H1 (cell line): ENCODE results near the gene MKLN1. TPM values are rescaled to one million over a fixed set of nuclear protein-coding genes. Genes with fewer than 3 reads are reported as not detected.

Experiments
- CTCF ChIA-PET: fragments of 300-600 bp; sonication (Branson Sonifier 250); formaldehyde crosslinking; loops from one replicate; lab custom pipeline; 2021; ENCODE audit not compliant: partially characterized antibody; lab: Charles Lee
- POLR2A ChIA-PET: fragments of 300-600 bp; sonication (Branson Sonifier 250); formaldehyde crosslinking; loops from one replicate; lab custom pipeline; 2021; ENCODE audit warnings: inconsistent platforms; ENCODE audit not compliant: partially characterized antibody; lab: Charles Lee
- DNase-seq, 2 experiments: peaks; one replicate each; pipeline versions ENCODE4 v3.0.0 to v3.0.0-alpha.2; 2010 to 2022; ENCODE audit warnings: low spot score in 2 of 2, low read depth in 1 of 2, mixed read lengths in 1 of 2
- FAIRE-seq: peaks from 2 replicates; lab custom pipeline; 2011; peaks lifted over from hg19 to GRCh38; lab: Jason Lieb, UNC
- H2AFZ ChIP-seq: 2 replicates; pipeline ENCODE4 v1.8.1; 2012; ENCODE audit warnings: low read length, inconsistent platforms
- H2AK5ac ChIP-seq: 2 replicates; pipeline ENCODE4 v1.6.1; 2013; ENCODE audit warnings: low read depth, low read length
- H2BK120ac ChIP-seq: replicated peaks from 2 replicates; pipeline ENCODE3; 2013; ENCODE audit warnings: low read depth, low read length, inconsistent platforms
- H2BK12ac ChIP-seq: 2 replicates; pipeline ENCODE4 v1.6.1; 2013; ENCODE audit warnings: low read depth, low read length
- H2BK15ac ChIP-seq: 2 replicates; pipeline ENCODE4 v1.6.1; 2013; ENCODE audit warnings: low read length
- H2BK20ac ChIP-seq: 2 replicates; pipeline ENCODE4 v1.6.1; 2013; ENCODE audit warnings: low read length
- H2BK5ac ChIP-seq: 2 replicates; pipeline ENCODE4 v1.6.1; 2013; ENCODE audit warnings: low read depth, low read length
- H3K14ac ChIP-seq: 2 replicates; pipeline ENCODE4 v1.6.1; 2013; ENCODE audit warnings: inconsistent platforms; ENCODE audit not compliant: insufficient read length
- H3K18ac ChIP-seq: 2 replicates; pipeline ENCODE4 v1.6.1; 2013; ENCODE audit warnings: low read length; ENCODE audit errors: extremely low read depth
- H3K23ac ChIP-seq: 2 replicates; pipeline ENCODE4 v1.6.1; 2013; ENCODE audit warnings: inconsistent platforms; ENCODE audit not compliant: insufficient read length
- H3K23me2 ChIP-seq: 2 replicates; pipeline ENCODE4 v1.6.1; 2013; ENCODE audit warnings: low read depth, low read length
- H3K27ac ChIP-seq: 2 replicates; pipeline ENCODE4 v1.6.1; 2011; ENCODE audit warnings: low read depth, low read length, inconsistent platforms
- H3K27me3 ChIP-seq, 4 experiments: replicated peaks in 1 of 4; 1 replicate in 1 of 4; 2 replicates in 3 of 4; pipeline versions ENCODE4 v1.6.1 to v1.8.1; 2011 to 2013; ENCODE audit warnings: low read length in 3 of 4, mild to moderate bottlenecking in 3 of 4, inconsistent platforms in 2 of 4, mixed read lengths in 2 of 4, moderate library complexity in 1 of 4; ENCODE audit not compliant: control insufficient read depth in 3 of 4, insufficient read depth in 3 of 4; ENCODE audit errors: extremely low read depth in 1 of 4
- H3K36me3 ChIP-seq, 4 experiments: 2 replicates each; pipeline versions ENCODE4 v1.6.1 to v1.8.1; 2011 to 2013; ENCODE audit warnings: mild to moderate bottlenecking in 4 of 4, low read length in 3 of 4, moderate library complexity in 2 of 4, control low read depth in 1 of 4, inconsistent platforms in 1 of 4; ENCODE audit not compliant: insufficient read depth in 4 of 4, control insufficient read depth in 2 of 4
- H3K4ac ChIP-seq: replicated peaks from 2 replicates; pipeline ENCODE3; 2013; ENCODE audit warnings: low read length, low read depth, mixed read lengths, inconsistent platforms; ENCODE audit not compliant: insufficient read length
- H3K4me1 ChIP-seq, 4 experiments: replicated peaks in 1 of 4; 1 replicate in 1 of 4; 2 replicates in 3 of 4; pipeline versions ENCODE4 v1.6.1 to v1.8.1; 2011 to 2013; ENCODE audit warnings: low read length in 3 of 4, inconsistent platforms in 2 of 4, mixed read lengths in 1 of 4; ENCODE audit not compliant: insufficient read depth in 4 of 4, control insufficient read depth in 3 of 4
- H3K4me2 ChIP-seq, 2 experiments: 2 replicates each; pipeline versions ENCODE4 v1.6.1 to v1.8.1; 2011 to 2013; ENCODE audit warnings: low read depth in 2 of 2, low read length in 2 of 2, control low read depth in 1 of 2, inconsistent platforms in 1 of 2, mild to moderate bottlenecking in 1 of 2; ENCODE audit not compliant: insufficient read depth in 1 of 2
- H3K4me3 ChIP-seq, 4 experiments: fragments of 200-600, 300-600 bp in 1 of 4; sonication (generic), shearing (Covaris generic), sonication (Bioruptor Twin) in 1 of 4; 2 replicates each; pipeline versions ENCODE4 v1.5.1 to v1.8.1; 2011 to 2016; ENCODE audit warnings: low read length in 4 of 4, low read depth in 3 of 4, control low read depth in 2 of 4, inconsistent platforms in 2 of 4, mild to moderate bottlenecking in 2 of 4, mixed read lengths in 1 of 4, moderate library complexity in 1 of 4; ENCODE audit not compliant: insufficient read depth in 2 of 4; ENCODE audit errors: extremely low read depth in 1 of 4
- H3K56ac ChIP-seq: replicated peaks from 2 replicates; pipeline ENCODE3; 2013; ENCODE audit warnings: low read depth, mild to moderate bottlenecking, mixed read lengths, low read length, inconsistent platforms; ENCODE audit not compliant: insufficient read length
- H3K79me1 ChIP-seq: 2 replicates; pipeline ENCODE4 v1.6.1; 2013; ENCODE audit warnings: low read depth, low read length, control low read depth
- H3K79me2 ChIP-seq, 2 experiments: 2 replicates each; pipeline versions ENCODE4 v1.6.1 to v1.8.1; 2012 to 2013; ENCODE audit warnings: low read length in 2 of 2, mild to moderate bottlenecking in 2 of 2, inconsistent platforms in 1 of 2; ENCODE audit not compliant: insufficient read depth in 2 of 2, control insufficient read depth in 1 of 2
- H3K9ac ChIP-seq, 4 experiments: replicated peaks in 1 of 4; 1 replicate in 1 of 4; 2 replicates in 3 of 4; pipeline versions ENCODE4 v1.6.1 to v1.8.1; 2011 to 2013; ENCODE audit warnings: low read depth in 3 of 4, low read length in 3 of 4, control low read depth in 2 of 4, mild to moderate bottlenecking in 2 of 4, moderate library complexity in 2 of 4, inconsistent platforms in 1 of 4; ENCODE audit errors: extremely low read depth in 1 of 4
- H3K9me3 ChIP-seq, 2 experiments: 2 replicates each; pipeline versions ENCODE4 v1.6.1 to v1.8.1; 2012 to 2013; ENCODE audit warnings: mild to moderate bottlenecking in 2 of 2, moderate library complexity in 2 of 2, control low read depth in 1 of 2, inconsistent platforms in 1 of 2, low read depth in 1 of 2, low read length in 1 of 2, mixed read lengths in 1 of 2; ENCODE audit not compliant: insufficient read depth in 2 of 2
- H4K20me1 ChIP-seq, 2 experiments: replicated peaks in 1 of 2; 2 replicates each; pipeline versions ENCODE3 to v1.8.1; 2011 to 2013; ENCODE audit warnings: inconsistent platforms in 2 of 2, low read length in 2 of 2, mild to moderate bottlenecking in 1 of 2; ENCODE audit not compliant: insufficient read depth in 2 of 2, control insufficient read depth in 1 of 2
- H4K5ac ChIP-seq: 2 replicates; pipeline ENCODE4 v1.6.1; 2013; ENCODE audit warnings: low read length, low read depth, mixed read lengths, inconsistent platforms; ENCODE audit not compliant: insufficient read length
- H4K8ac ChIP-seq: 2 replicates; pipeline ENCODE4 v1.8.0; 2013; ENCODE audit warnings: mild to moderate bottlenecking, moderate library complexity, low read length, inconsistent platforms; ENCODE audit not compliant: insufficient read depth; ENCODE audit errors: extremely low read depth
- H4K91ac ChIP-seq: replicated peaks from 2 replicates; pipeline ENCODE3; 2013; ENCODE audit warnings: low read length, mixed read lengths, inconsistent platforms; ENCODE audit not compliant: insufficient read length
- BCL11A ChIP-seq, 2 experiments: IDR thresholded peaks; one replicate each; pipeline ENCODE4 v1.6.1; 2011; ENCODE audit warnings: low read depth in 2 of 2, low read length in 2 of 2, mild to moderate bottlenecking in 2 of 2
- CEBPB ChIP-seq: IDR thresholded peaks from 2 replicates; pipeline ENCODE4 v1.6.1; 2012; ENCODE audit warnings: low read depth, low read length
- CHD2 ChIP-seq: IDR thresholded peaks from 2 replicates; pipeline ENCODE4 v1.6.1; 2012; ENCODE audit warnings: low read length, improper control_type of control experiment
- EGR1 ChIP-seq: IDR thresholded peaks from 2 replicates; pipeline ENCODE4 v1.6.1; 2011; ENCODE audit warnings: low read depth, low read length, borderline replicate concordance
- FOSL1 ChIP-seq: IDR thresholded peaks from 2 replicates; pipeline ENCODE4 v1.6.1; 2011; ENCODE audit warnings: mild to moderate bottlenecking, low read depth, low read length, moderate library complexity; ENCODE audit not compliant: insufficient read depth
- JUND ChIP-seq: IDR thresholded peaks from 2 replicates; pipeline ENCODE4 v1.6.1; 2011; ENCODE audit warnings: mild to moderate bottlenecking, improper control_type of control experiment, low read length
- POLR2A ChIP-seq, 2 experiments: IDR thresholded peaks; 1 replicate in 1 of 2; 2 replicates in 1 of 2; pipeline ENCODE4 v1.6.1; 2011; ENCODE audit warnings: low read depth in 2 of 2, low read length in 2 of 2, mild to moderate bottlenecking in 2 of 2; ENCODE audit errors: control extremely low read depth in 1 of 2
- RAD21 ChIP-seq, 2 experiments: IDR thresholded peaks in 1 of 2; conservative IDR thresholded peaks in 1 of 2; 2 replicates each; pipeline ENCODE4 v1.6.1; 2011; ENCODE audit warnings: low read depth in 2 of 2, low read length in 2 of 2, improper control_type of control experiment in 1 of 2, inconsistent platforms in 1 of 2, mild to moderate bottlenecking in 1 of 2, moderate library complexity in 1 of 2
- RFX5 ChIP-seq: IDR thresholded peaks from 2 replicates; pipeline ENCODE4 v1.6.1; 2011; ENCODE audit warnings: low read depth, low read length, improper control_type of control experiment, borderline replicate concordance
- WGBS, 2 experiments: shearing (Covaris generic) in 1 of 2; methylation state at CpG; one replicate each; pipeline versions ENCODE4 v1.1.6 to v1.1.7; 2013 to 2015; ENCODE audit warnings: low lambda C conversion rate in 2 of 2, mixed read lengths in 2 of 2, inconsistent platforms in 1 of 2, low coverage in 1 of 2, missing lambda C conversion rate in 1 of 2; ENCODE audit not compliant: insufficient replicate concordance in 2 of 2, insufficient coverage in 1 of 2, insufficient read length in 1 of 2; ENCODE audit errors: extremely low coverage in 1 of 2, missing lambda C conversion rate in 1 of 2; 5-methylcytosine and 5-hydroxymethylcytosine counted together
- polyA plus RNA-seq, 7 experiments: library from polyadenylated mRNA; depleted of rRNA in 3 of 7; stranded (reverse) in 5 of 7; unstranded in 2 of 7; fragments of >200 nt in 5 of 7; fragments of 200-250 nt in 2 of 7; gene quantifications; 1 replicate in 5 of 7; 2 replicates in 1 of 7; 4 replicates in 1 of 7; pipeline versions ENCODE4 v1.2.1 to v1.2.3, GENCODE V29; 2011 to 2013; ENCODE audit warnings: missing spikeins in 2 of 7, mixed read lengths in 2 of 7
- total RNA-seq: library from RNA; stranded (reverse); fragmentation: NEBNext Ultra II Directional; extraction: Animal tissue kit (Norgen Biotek cat#: 25700); gene quantifications from 2 replicates; pipeline ENCODE4 v1.2.1, GENCODE V29; 2021

The MKLN1 gene
- total and polyA plus RNA-seq, 2 of the 8 experiments (the other 6 are each of a cell fraction or from before 2014, with no cell fraction given), result 22.3 to 50.9 TPM

- no peak overlapping the region for H3K14ac ChIP-seq
- no peaks in the 10 kb centered on the region for H3K27me3 ChIP-seq
- H2BK12ac ChIP-seq, result 0 out of 2 replicates have a peak overlapping the region, but pooled peaks have one; percentile 20
- H3K9me3 ChIP-seq, result no peaks in the 10 kb centered on the region
- H3K4me3 ChIP-seq, result no peak overlapping the region
- no peak overlapping the region for H2BK120ac ChIP-seq
- no peak overlapping the region for H4K8ac ChIP-seq
- H3K36me3 ChIP-seq, result peaks cover 7 to 82% (median 10%) of the 10 kb centered on the region in 4 experiments; a peak in 7 of 8 replicates
- H2AFZ ChIP-seq, result no peak overlapping the region
- no peak overlapping the region for H4K91ac ChIP-seq
- no peak overlapping the region for H3K4ac ChIP-seq
- no peak overlapping the region for H2AK5ac ChIP-seq
- H3K18ac ChIP-seq, result no peak overlapping the region
- FAIRE-seq (no peak), DNase-seq (no peak)
- no peak overlapping the region for H3K56ac ChIP-seq
- H3K4me2 ChIP-seq, result peak overlapping the region in 1 of 2 experiments; percentile 99; a peak in 1 of 4 replicates
- POLR2A ChIA-PET, result interaction anchor here (1.3 to 17.7 kb wide), 5 partner anchors 8 to 65 kb away, joined by 3 to 108 read pairs (median 10); no protein-coding TSS in a partner anchor
- no peak overlapping the region for H3K9ac ChIP-seq
- H3K4me1 ChIP-seq, result peaks cover 41 to 86% (median 62%) of the 10 kb centered on the region in 4 experiments
- no peak overlapping the region for H3K27ac ChIP-seq
- H3K79me2 ChIP-seq, result peaks cover 82 to 100% of the 10 kb centered on the region in 2 experiments
- peak overlapping the region; percentile 56 for H2BK5ac ChIP-seq
- H4K20me1 ChIP-seq, result peaks cover 68 to 84% of the 10 kb centered on the region in 2 experiments
- no peak overlapping the region for H2BK15ac ChIP-seq
- no peak overlapping the region for H2BK20ac ChIP-seq
- H4K5ac ChIP-seq, result no peak overlapping the region
- CTCF ChIA-PET, result interaction anchor here (1.0 to 15.1 kb wide), 13 partner anchors 8 to 113 kb away, joined by 3 to 164 read pairs (median 27); no protein-coding TSS in a partner anchor
- no peaks in the 10 kb centered on the region for H3K23me2 ChIP-seq
- peaks cover 12% of the 10 kb centered on the region for H3K79me1 ChIP-seq
- TF ChIP-seq JUND (no peak), RFX5 (no peak), EGR1 (no peak), CHD2 (no peak), POLR2A (IDR thresholded peaks at IDR 0.05; ENCODE audit: control extremely low read depth in 1 of 2, low read depth in 2 of 2, low read length in 2 of 2) (no peak), FOSL1 (no peak), CEBPB (no peak), RAD21 (IDR thresholded peaks at IDR 0.05 in 1 of 2, conservative IDR thresholded peaks at IDR 0.05 in 1 of 2; ENCODE audit: low read depth in 2 of 2, low read length in 2 of 2) (no peak), BCL11A (IDR thresholded peaks at IDR 0.05; ENCODE audit: low read depth in 2 of 2, low read length in 2 of 2) (no peak)
- 92% methylated on average over 5 of the region's 5 CpGs; no CpG with 5 or more reads in 1 of the 2 experiments for WGBS, 2 experiments
- no peak overlapping the region for H3K23ac ChIP-seq
Observed at GRCh38 chr7:131543298-131543697, 215.6 kb downstream of the MKLN1 start.
